Measurements from ENCODE around the gene MACROD1. TPM values are rescaled to one million over a fixed set of nuclear protein-coding genes. Genes with fewer than 3 reads are reported as not detected.
A peak's percentile ranks its signal among the peaks of the same experiment; 100 is the strongest.

Gene MACROD1
- total RNA-seq, 1 donor from 2014 or later, result 20.2 TPM

GRCh38 chr11:64203421-64204079 lies 37.6 kb upstream of the MACROD1 start:
- no peak for DNase-seq (ENCODE audit: low spot score)
- Mint-ChIP-seq H3K27ac (no peak overlapping the region), H3K9me3 (no peaks in the 10 kb centered on the region), H3K4me1 (ENCODE audit: low read depth) (peaks cover 39% of the 10 kb centered on the region), H3K36me3 (ENCODE audit: low read depth) (peaks cover 51% of the 10 kb centered on the region), H3K4me3 (peak overlapping the region; percentile 49), H3K27me3 (ENCODE audit: insufficient read depth) (no peaks in the 10 kb centered on the region)
- intact Hi-C loops (cut with micrococcal nuclease), result loop anchor here (1.0 kb wide), 2 partner anchors 43 to 101 kb away; partner anchors contain the start of gene PPP1R14B

- H3K4me3 Mint-ChIP-seq, result no peak overlapping the region
- peaks cover 52% of the 10 kb centered on the region for H3K36me3 Mint-ChIP-seq (ENCODE audit: low read depth)
- peaks cover 39% of the 10 kb centered on the region for H3K4me1 Mint-ChIP-seq (ENCODE audit: low read depth)
- H3K27me3 Mint-ChIP-seq (ENCODE audit: insufficient read depth), result no peaks in the 10 kb centered on the region
- H3K27ac Mint-ChIP-seq, result no peak overlapping the region
- no peaks in the 10 kb centered on the region for H3K9me3 Mint-ChIP-seq
- DNase-seq (ENCODE audit: low spot score), result no peak
- intact Hi-C loops (cut with micrococcal nuclease), result no loop called here
Measured at GRCh38 chr11:64202992-64203391, 37.1 kb upstream of the MACROD1 start.

DNA sequence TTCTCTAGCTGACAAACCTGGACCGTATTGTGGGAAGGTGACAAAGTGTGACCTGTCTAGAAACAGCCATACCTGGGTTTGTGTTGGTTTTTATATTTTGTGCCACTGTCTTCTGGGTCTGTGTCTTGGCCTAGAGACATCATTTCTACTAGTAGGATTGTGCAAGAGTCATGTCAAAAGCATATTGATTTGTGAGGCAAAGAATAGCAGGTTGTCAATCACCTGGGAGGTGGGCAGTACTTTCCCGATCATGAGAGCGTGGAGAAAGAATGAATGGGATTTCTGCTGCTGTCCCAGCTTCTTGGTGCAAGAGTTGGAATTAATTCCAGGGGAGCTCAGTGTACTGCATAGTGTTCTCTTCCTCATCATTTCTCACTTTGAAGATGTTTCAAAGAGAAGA lies 35.6 kb upstream of the MACROD1 start:
- H3K36me3 Mint-ChIP-seq (ENCODE audit: low read depth), result peaks cover 52% of the 10 kb centered on the region
- intact Hi-C loops (cut with micrococcal nuclease), result no loop called here

GRCh38 chr11:64198511-64198910 lies 32.6 kb upstream of the MACROD1 start:
- no peak overlapping the region for H3K4me3 Mint-ChIP-seq
- intact Hi-C loops (cut with micrococcal nuclease), result no loop called here
- H3K27me3 Mint-ChIP-seq (ENCODE audit: insufficient read depth), result no peaks in the 10 kb centered on the region
- no peak for DNase-seq (ENCODE audit: low spot score)
- H3K9me3 Mint-ChIP-seq, result no peaks in the 10 kb centered on the region
- H3K27ac Mint-ChIP-seq, result no peak overlapping the region
- H3K4me1 Mint-ChIP-seq (ENCODE audit: low read depth), result peaks cover 28% of the 10 kb centered on the region
- peaks cover 58% of the 10 kb centered on the region for H3K36me3 Mint-ChIP-seq (ENCODE audit: low read depth)

More for the DNA sequence above, 35.6 kb upstream of the MACROD1 start:
- Mint-ChIP-seq H3K27ac (peak overlapping the region; percentile 31), H3K27me3 (ENCODE audit: insufficient read depth) (no peaks in the 10 kb centered on the region), H3K4me3 (no peak overlapping the region), H3K9me3 (no peaks in the 10 kb centered on the region), H3K4me1 (ENCODE audit: low read depth) (peaks cover 45% of the 10 kb centered on the region)
- DNase-seq (ENCODE audit: low spot score), result no peak

DNA sequence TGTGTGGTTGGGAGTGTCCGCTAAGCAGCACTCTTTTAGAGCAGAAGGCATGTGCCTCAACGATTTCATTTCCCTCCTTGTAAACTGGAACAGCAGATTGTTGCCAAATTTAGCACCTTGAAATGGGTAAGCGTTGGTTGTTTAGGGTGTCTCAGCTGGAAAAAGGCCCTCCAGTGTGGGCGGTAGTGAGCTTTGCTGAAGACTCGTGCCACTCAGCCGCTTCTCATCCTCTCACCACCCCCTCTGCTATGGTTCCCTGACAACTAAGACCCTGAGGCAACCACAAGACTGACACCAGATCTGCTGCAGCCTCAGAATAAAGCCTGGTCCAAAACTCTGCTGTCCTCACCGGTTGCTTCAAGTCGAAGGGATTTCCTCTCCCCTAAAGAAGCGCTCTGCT lies 30.7 kb upstream of the MACROD1 start:
- H3K9me3 Mint-ChIP-seq, result no peaks in the 10 kb centered on the region
- H3K4me3 Mint-ChIP-seq, result no peak overlapping the region
- no peak overlapping the region for H3K27ac Mint-ChIP-seq
- H3K4me1 Mint-ChIP-seq (ENCODE audit: low read depth), result peaks cover 35% of the 10 kb centered on the region
- peaks cover 58% of the 10 kb centered on the region for H3K36me3 Mint-ChIP-seq (ENCODE audit: low read depth)
- no peak for DNase-seq (ENCODE audit: low spot score)
- H3K27me3 Mint-ChIP-seq (ENCODE audit: insufficient read depth), result no peaks in the 10 kb centered on the region
- intact Hi-C loops (cut with micrococcal nuclease), result loop anchor here (1.0 kb wide), 1 partner anchor 9 kb away; no protein-coding TSS in a partner anchor

- Mint-ChIP-seq H3K27ac (no peak overlapping the region), H3K9me3 (no peaks in the 10 kb centered on the region), H3K36me3 (ENCODE audit: low read depth) (peaks cover 50% of the 10 kb centered on the region), H3K27me3 (ENCODE audit: insufficient read depth) (no peaks in the 10 kb centered on the region), H3K4me1 (ENCODE audit: low read depth) (peaks cover 41% of the 10 kb centered on the region), H3K4me3 (no peak overlapping the region)
- no peak for DNase-seq (ENCODE audit: low spot score)
- intact Hi-C loops (cut with micrococcal nuclease), result no loop called here
Measured at GRCh38 chr11:64192434-64192833, 26.5 kb upstream of the MACROD1 start.

- Mint-ChIP-seq H3K36me3 (ENCODE audit: low read depth) (peaks cover 19% of the 10 kb centered on the region), H3K9me3 (no peaks in the 10 kb centered on the region), H3K27ac (no peak overlapping the region), H3K4me1 (ENCODE audit: low read depth) (peaks cover 34% of the 10 kb centered on the region), H3K27me3 (ENCODE audit: insufficient read depth) (peaks cover 2% of the 10 kb centered on the region), H3K4me3 (no peak overlapping the region)
- intact Hi-C loops (cut with micrococcal nuclease), result loop anchor here (1.0 to 2.0 kb wide), 6 partner anchors 11 to 592 kb away; partner anchors contain the start of genes ESRRA, FKBP2, MACROD1 and SF1
- DNase-seq (ENCODE audit: low spot score), result peak; percentile 34
Measured at GRCh38 chr11:64186492-64187165, 20.7 kb upstream of the MACROD1 start.

GRCh38 chr11:64185693-64186491 lies 20.0 kb upstream of the MACROD1 start, which contains the start of gene STIP1:
TSS of gene STIP1 (plus strand) at chr11:64186171. CDS start at chr11:64186262, 91 bp downstream.
- Mint-ChIP-seq H3K9me3 (no peaks in the 10 kb centered on the region), H3K4me3 (peak within 1 kb of the TSS; percentile 95), H3K4me1 (ENCODE audit: low read depth) (peaks cover 39% of the 10 kb centered on the region), H3K27me3 (ENCODE audit: insufficient read depth) (peaks cover 2% of the 10 kb centered on the region), H3K36me3 (ENCODE audit: low read depth) (peaks cover 19% of the 10 kb centered on the region), H3K27ac (peak within 1 kb of the TSS; percentile 99)
- DNase-seq (ENCODE audit: low spot score), result peak; percentile 99
- intact Hi-C loops (cut with micrococcal nuclease), result loop anchor here (1.0 to 2.0 kb wide), 9 partner anchors 19 to 593 kb away; partner anchors contain the start of genes COX8A, DNAJC4, ESRRA and GPR137

DNA sequence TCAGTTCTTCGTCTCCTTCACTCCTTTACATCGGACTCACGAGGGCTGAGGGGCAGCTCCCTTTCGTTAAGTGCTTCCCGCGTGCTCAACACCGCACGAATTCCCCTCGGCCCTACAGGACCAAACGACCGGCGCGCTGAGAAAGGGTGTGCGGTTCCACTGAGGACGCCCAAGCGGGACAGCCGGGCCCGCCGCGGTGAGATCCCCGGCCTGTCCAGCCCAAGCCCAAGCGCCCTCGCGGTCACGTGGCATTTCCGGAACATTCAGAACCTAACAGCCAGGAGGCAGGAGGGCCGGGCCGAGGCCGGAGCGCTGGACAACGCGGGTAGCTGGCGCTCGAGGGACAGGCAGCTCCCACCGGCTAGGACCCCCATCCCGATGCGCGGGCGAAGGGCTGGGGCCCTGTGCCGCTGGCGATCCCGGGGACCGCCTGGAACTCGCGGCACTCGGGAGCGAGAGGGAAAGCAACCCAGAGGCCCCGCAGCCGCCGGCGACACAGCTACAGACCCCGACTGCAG lies 19.3 kb upstream of the MACROD1 start:
- no peak for DNase-seq (ENCODE audit: low spot score)
- H3K36me3 Mint-ChIP-seq (ENCODE audit: low read depth), result peaks cover 17% of the 10 kb centered on the region
- no peaks in the 10 kb centered on the region for H3K9me3 Mint-ChIP-seq
- intact Hi-C loops (cut with micrococcal nuclease), result loop anchor here (1.0 kb wide), 6 partner anchors 22 to 347 kb away; partner anchors contain the start of genes COX8A, DNAJC4 and GPR137
- H3K27ac Mint-ChIP-seq, result peak overlapping the region; percentile 78
- peaks cover 2% of the 10 kb centered on the region for H3K27me3 Mint-ChIP-seq (ENCODE audit: insufficient read depth)
- peaks cover 33% of the 10 kb centered on the region for H3K4me1 Mint-ChIP-seq (ENCODE audit: low read depth)
- H3K4me3 Mint-ChIP-seq, result peak overlapping the region; percentile 95

DNA sequence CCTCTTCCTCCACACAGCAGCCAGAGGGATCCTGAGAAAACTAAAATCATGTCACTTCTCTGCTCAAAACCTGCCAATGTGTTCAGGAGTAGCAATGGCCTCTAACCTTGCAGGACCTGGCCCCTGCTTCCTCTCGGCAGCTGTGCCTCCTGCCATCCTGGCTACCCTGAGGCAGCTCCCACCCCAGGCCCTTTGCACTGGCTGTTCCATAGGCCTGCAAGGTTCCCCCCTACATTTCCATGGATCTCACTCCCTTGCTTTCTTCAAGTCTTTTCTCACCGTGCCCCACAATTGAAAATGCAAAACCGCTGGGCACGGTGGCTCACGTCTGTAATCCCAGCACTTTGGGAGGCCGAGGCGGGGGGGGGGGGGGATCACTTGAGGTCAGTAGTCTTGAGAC lies 18.0 kb upstream of the MACROD1 start:
- no peaks in the 10 kb centered on the region for H3K9me3 Mint-ChIP-seq
- no peak for DNase-seq (ENCODE audit: low spot score)
- H3K27ac Mint-ChIP-seq, result no peak overlapping the region
- intact Hi-C loops (cut with micrococcal nuclease), result no loop called here
- H3K27me3 Mint-ChIP-seq (ENCODE audit: insufficient read depth), result peaks cover 2% of the 10 kb centered on the region
- H3K4me1 Mint-ChIP-seq (ENCODE audit: low read depth), result peaks cover 28% of the 10 kb centered on the region
- H3K36me3 Mint-ChIP-seq (ENCODE audit: low read depth), result peaks cover 12% of the 10 kb centered on the region
- peak overlapping the region; percentile 95 for H3K4me3 Mint-ChIP-seq

DNA sequence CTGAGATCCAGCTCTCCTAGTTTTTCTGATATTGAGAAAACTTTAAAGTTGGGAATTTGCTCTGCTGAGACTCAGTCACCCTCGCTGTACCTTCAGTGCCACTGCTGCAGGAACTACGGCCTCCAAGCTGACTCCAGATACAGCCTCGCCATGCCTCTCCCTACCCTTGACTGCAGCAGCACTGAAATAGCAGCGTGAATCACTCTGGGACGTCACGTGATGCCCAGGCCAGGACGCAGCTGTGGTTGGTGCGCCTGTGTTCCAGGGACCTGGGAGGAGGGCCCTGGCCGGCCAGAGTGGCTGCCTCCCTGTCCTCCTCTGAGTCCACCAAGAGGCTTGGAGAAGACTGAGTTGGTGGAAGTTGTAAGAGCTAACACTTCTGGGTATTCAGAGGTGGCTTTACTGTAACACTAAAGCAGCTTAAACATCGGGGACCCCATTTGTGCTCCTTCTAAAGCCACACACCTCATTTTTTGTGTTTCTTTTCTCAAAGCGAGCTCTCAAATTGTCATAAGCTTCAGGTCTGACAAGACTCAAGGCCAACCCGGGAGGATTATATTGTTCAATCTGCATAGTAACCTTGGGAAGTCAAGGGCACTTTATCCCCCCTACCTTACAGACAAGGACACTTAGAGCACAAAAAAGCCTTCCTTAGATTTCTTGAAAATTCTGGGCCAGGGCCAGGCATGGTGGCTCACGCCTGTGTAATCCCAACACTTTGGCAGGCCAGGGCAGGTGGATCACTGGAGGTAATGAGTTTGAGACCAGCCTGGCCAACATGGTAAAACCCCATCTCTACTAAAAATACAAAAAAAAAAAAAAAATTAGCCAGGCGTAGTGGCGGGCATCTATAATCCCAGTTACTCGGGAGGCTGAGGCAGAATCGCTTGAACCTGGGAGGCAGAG lies 15.8 kb upstream of the MACROD1 start:
- Mint-ChIP-seq H3K4me3 (peak overlapping the region; percentile 30), H3K27me3 (ENCODE audit: insufficient read depth) (peaks cover 2% of the 10 kb centered on the region), H3K9me3 (no peaks in the 10 kb centered on the region), H3K27ac (no peak overlapping the region), H3K36me3 (ENCODE audit: low read depth) (peaks cover 9% of the 10 kb centered on the region), H3K4me1 (ENCODE audit: low read depth) (peaks cover 36% of the 10 kb centered on the region)
- peak; percentile 27 for DNase-seq (ENCODE audit: low spot score)
- intact Hi-C loops (cut with micrococcal nuclease), result no loop called here

GRCh38 chr11:64180891-64181290 lies 15.0 kb upstream of the MACROD1 start:
- Mint-ChIP-seq H3K9me3 (no peaks in the 10 kb centered on the region), H3K27ac (no peak overlapping the region), H3K4me3 (no peak overlapping the region), H3K27me3 (ENCODE audit: insufficient read depth) (no peaks in the 10 kb centered on the region), H3K4me1 (ENCODE audit: low read depth) (peaks cover 40% of the 10 kb centered on the region), H3K36me3 (ENCODE audit: low read depth) (peaks cover 7% of the 10 kb centered on the region)
- no peak for DNase-seq (ENCODE audit: low spot score)
- intact Hi-C loops (cut with micrococcal nuclease), result no loop called here

Data from activated T-helper 1 cell treated with anti-CD3 and anti-CD28 coated beads, Interleukin-12 subunit alpha, Interleukin-12 subunit beta, Interleukin-2, Interleukin-4 antibody, amounts not matched to agents 30 ng/mL and 10 ng/mL and 1 ng/mL, durations not matched to agents 14 hours and 24 hours and 36 hours (primary cell).